ENCODE measurements around the gene RANBP3.

DNA sequence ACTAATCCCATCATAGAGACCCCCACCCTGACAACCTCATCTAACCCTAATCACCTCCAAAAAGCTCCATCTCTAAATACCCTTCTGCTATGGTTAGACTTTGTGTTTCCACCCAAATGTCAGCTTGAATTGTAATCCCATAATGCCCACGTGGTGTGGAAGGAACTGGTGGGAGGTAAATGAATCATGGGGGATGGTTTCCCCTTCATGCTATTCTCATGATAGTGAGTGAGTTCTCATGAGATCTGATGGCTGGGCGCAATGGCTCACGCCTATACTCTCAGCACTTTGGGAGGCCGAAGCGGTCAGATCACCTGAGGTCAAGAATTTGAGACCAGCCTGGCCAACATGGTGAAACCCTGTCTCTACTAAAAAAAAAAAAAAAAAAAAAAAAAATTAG, 70.7 kb downstream of the RANBP3 start:
- TF ChIP-seq, protein P1, sequence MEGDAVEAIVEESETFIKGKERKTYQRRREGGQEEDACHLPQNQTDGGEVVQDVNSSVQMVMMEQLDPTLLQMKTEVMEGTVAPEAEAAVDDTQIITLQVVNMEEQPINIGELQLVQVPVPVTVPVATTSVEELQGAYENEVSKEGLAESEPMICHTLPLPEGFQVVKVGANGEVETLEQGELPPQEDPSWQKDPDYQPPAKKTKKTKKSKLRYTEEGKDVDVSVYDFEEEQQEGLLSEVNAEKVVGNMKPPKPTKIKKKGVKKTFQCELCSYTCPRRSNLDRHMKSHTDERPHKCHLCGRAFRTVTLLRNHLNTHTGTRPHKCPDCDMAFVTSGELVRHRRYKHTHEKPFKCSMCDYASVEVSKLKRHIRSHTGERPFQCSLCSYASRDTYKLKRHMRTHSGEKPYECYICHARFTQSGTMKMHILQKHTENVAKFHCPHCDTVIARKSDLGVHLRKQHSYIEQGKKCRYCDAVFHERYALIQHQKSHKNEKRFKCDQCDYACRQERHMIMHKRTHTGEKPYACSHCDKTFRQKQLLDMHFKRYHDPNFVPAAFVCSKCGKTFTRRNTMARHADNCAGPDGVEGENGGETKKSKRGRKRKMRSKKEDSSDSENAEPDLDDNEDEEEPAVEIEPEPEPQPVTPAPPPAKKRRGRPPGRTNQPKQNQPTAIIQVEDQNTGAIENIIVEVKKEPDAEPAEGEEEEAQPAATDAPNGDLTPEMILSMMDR (IDR thresholded peaks at IDR 0.05): no peak
- no peak for TF ChIP-seq POLR2A (IDR thresholded peaks at IDR 0.05)
